Measurements from ENCODE around the gene ZNF784. TPM values are rescaled to one million over a fixed set of nuclear protein-coding genes. Genes with fewer than 3 reads are reported as not detected.

The ZNF784 gene
- total and polyA plus RNA-seq, 2 of the 8 experiments (the other 6 are each of a cell fraction or from before 2014, with no cell fraction given): 6.5 to 8.0 TPM

DNA sequence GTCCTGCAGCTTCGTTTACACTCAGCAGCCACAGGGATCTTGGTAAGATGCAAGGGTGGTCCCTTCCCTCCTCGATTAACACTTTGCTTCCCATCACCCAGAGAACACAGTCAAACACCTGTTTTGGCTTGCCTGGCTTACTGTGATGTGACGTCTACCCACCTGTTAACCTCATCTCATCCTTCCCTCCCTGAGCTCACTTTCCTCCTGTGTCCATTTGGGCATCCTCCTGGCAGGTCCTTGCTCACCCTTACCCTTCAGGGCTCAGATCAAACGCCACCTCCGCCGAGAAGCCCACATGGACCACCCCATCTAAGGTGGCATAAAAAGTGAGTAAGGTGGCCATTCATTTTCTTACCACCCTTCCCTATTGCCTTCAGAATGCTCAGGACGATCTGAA lies 34.3 kb downstream of the ZNF784 start (continued):
- TF ChIP-seq CREB1 (IDR thresholded peaks at IDR 0.05) (no peak), TCF12 (IDR thresholded peaks at IDR 0.05; ENCODE audit: low read depth, low read length) (no peak), RFX5 (IDR thresholded peaks at IDR 0.05; ENCODE audit: borderline replicate concordance, low read depth, low read length) (no peak), SP2 (IDR thresholded peaks at IDR 0.05; ENCODE audit: low read length) (no peak), TEAD4 (IDR thresholded peaks at IDR 0.05; ENCODE audit: low read depth, low read length) (no peak)
- TF ChIP-seq, protein P1, sequence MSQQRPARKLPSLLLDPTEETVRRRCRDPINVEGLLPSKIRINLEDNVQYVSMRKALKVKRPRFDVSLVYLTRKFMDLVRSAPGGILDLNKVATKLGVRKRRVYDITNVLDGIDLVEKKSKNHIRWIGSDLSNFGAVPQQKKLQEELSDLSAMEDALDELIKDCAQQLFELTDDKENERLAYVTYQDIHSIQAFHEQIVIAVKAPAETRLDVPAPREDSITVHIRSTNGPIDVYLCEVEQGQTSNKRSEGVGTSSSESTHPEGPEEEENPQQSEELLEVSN (IDR thresholded peaks at IDR 0.05): no peak
